NCI-H510A treated with DMSO at 0.1 percent for 48 hours (cell line): ENCODE data around the gene OBSL1.

Experiments used
- DNase-seq: peaks from one replicate; lab custom pipeline; 2025; lab: John Stamatoyannopoulos, UW

OBSL1 gene

DNA sequence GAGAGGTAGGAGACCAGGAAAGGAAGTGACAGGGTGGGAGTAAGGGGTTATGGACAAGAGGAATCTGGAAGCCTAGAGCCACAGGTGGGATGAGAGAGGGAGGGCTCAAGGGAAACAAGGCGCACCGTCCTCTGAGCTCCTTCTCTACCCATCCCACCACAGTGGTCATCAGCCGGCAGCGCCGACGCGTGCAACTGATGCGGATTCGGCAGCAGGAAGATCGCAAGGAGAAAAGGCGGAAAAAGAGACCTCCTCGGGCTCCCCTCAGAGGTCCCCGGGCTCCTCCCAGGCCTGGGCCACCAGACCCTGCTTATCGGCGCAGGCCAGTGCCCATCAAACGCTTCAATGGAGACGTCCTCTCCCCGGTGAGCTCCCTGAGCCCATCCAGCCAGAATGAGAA, 22.3 kb downstream of the OBSL1 start:
- DNase-seq: no peak

DNA sequence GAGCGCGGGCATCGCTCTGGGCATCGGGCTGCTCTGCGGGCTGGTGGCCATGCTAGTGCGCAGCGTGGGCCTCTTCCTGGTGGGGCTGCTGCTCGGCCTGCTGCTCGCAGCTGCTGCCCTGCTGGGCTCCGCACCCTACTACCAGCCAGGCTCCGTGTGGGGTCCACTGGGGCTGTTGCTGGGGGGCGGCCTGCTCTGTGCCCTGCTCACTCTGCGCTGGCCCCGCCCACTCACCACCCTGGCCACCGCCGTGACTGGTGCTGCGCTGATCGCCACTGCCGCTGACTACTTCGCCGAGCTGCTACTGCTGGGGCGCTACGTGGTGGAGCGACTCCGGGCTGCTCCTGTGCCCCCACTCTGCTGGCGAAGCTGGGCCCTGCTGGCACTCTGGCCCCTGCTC, 23.7 kb downstream of the OBSL1 start:
- DNase-seq: no peak

DNA sequence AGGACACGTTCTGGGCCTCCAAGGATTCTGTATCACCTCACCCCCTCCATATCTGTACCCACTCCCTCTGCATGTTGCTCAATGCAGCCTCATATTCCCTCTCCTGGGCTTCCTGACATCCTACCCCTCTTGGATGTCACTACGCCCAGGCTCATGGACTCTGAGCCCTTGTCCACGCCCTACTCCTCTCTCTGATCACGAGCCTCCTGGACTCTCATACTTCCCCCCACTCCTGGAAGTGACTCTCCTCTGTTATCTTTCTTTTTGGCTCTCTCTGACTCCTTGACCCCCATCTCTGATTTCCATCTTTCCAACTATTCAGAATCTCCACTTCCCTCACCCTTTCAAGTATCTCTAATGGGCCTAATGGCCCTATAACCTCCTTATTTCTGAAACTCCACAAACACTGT, 25.4 kb downstream of the OBSL1 start:
- no peak for DNase-seq

DNA sequence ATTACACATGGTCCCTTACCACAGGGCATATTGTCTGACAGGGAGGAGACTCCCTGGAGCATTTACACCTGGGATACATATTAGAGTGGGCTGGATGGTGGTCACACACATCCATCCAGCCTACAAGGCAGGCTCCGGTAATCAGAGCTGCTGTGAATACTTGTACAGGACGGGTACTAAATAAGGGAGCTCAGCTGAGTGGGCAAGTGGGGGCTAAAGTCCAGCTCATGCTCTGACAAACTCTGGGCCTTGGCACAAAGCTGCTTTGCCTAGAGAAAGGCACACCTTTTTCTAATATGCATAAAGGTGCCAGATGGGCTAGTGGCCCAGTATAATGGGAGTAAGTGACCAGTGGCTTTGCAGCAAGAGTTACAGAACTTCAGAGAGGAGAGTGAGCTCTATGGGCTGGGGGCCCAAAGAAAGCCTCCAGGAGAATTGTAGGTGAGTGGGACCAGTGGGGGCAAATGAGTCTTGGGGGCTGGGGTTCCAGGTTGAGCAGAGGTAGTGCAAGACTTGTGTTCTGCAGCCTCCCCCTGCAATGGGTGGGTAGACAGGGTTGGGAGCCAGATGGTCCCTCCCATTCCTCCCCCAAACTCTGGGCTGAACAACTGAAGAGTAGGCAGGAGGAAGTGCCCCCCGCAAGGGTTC, 25.9 kb downstream of the OBSL1 start:
- no peak for DNase-seq

DNA sequence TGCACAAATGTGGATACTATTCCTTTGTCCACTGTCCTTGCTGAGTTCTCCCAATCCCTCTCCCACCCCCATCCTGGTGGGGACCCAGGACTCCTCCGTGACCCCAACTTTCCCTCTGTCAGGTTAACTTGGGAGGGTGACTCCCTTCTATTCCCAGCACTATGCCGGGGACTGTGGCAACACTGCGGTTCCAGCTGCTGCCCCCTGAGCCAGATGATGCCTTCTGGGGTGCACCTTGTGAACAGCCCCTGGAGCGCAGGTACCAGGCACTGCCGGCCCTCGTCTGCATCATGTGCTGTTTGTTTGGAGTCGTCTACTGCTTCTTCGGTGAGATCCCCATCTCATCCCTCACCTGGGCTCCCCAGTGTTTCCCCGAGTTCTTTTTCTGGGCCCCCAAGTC, 26.8 kb downstream of the OBSL1 start:
- no peak for DNase-seq

DNA sequence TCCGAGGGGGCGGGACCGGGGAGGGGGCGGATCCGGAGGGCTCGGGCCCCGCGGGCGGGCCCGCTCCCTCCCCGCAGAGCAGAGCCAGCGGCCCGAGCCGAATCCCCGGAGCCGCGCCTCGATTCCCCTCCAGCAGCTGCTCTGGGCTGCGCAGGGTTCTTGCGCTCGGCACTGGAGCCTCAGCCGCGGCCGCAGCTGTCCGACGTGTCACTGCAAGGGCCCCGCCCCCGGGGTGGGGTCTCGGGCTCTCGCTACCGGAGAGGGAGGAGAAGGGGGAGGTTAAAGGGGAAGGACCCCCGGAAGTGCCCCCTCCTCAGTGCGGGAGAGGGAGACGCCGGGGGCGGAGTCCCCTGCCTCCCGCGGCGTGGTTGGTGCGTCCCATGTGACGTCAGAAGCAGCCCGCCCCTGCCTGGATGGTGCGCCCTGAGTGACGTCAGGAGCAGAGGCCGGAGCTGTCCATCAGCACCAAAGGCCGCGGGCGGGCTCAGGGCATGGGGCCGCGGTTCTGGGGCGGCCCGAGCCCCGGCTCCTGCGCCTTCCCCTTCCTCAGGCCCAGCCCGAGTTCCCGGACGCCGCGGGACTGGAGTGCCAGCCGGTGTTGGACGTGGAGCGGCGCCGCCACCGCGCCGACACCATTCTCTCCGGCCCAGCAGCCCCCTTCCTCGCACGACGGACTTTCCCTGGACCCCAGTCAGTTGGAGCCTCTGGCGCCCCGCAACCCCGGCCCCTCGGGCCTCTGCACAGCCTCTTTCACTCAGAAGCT, 27.6 kb downstream of the OBSL1 start, which contains the start of the genes CHPF and TMEM198:
Gene CHPF, minus strand, starts transcription at position 214 of the 763 bp plus-strand sequence. CDS start 271 bp downstream, outside the sequence.
Gene TMEM198, plus strand, starts transcription at position 433 of the 763 bp plus-strand sequence. CDS start 700 bp downstream, outside the sequence.
- peak; percentile 89 for DNase-seq

DNA sequence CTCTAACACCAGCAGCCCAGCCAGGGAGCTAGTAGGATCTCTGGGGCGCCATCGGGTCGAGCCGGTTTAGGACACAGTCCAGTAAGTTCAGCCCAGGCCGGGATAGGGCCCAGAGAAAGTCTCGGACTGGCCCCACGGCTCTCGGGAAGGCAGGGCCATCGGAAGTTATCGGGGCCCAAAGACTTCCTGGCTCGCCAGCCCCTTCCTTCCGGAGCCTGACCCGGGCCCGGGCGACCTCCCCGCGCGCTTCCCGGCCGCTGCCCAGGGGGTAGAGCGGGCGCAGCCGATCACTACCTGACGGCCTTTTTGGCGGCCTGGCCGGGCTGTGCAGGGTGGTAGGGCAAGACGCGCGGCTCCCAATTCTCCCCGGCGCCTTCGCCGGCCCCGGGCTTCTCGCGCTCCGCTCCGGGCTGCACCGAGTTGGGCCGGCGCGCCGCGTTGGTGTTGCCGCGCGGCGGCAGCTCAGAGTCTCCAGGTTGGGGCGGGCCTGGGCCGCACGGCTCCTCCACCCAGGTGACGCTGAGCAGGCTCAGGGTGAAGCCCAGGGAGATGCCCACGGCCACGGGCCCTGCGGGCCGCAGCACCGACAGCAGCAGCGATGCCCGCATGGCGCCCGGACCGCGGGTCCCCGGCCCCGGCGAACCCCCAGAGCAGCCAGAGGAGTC, 28.3 kb downstream of the OBSL1 start:
- no peak for DNase-seq

DNA sequence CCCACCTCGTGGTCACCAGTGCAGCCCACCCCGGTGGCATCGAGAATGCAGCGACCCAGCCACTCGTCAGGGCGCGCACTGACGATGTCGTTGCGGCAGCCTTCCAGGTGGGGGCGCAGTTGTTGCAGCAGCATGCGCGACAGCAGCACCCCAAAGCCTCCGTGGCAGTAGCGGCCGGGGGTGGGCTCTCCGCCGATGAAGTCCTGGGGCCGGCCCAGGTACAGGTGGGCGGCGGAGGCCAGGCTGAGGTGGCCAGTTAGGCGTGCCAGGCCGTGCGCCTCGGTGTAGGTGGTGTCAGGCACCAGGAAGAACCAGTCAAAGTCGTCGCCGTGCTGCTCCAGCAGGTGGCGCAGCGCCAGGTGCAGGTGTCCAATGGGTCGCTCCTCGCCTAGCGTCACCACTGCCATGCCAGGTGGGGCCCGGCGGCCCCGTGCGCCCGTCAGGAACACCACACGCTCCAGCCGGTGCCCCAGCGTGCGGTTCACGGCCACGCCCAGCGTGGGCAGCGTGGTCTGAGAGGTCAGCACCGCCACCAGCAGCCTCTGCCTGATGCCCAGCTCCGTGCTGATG, 29.6 kb downstream of the OBSL1 start:
- DNase-seq: peak; percentile 66

DNA sequence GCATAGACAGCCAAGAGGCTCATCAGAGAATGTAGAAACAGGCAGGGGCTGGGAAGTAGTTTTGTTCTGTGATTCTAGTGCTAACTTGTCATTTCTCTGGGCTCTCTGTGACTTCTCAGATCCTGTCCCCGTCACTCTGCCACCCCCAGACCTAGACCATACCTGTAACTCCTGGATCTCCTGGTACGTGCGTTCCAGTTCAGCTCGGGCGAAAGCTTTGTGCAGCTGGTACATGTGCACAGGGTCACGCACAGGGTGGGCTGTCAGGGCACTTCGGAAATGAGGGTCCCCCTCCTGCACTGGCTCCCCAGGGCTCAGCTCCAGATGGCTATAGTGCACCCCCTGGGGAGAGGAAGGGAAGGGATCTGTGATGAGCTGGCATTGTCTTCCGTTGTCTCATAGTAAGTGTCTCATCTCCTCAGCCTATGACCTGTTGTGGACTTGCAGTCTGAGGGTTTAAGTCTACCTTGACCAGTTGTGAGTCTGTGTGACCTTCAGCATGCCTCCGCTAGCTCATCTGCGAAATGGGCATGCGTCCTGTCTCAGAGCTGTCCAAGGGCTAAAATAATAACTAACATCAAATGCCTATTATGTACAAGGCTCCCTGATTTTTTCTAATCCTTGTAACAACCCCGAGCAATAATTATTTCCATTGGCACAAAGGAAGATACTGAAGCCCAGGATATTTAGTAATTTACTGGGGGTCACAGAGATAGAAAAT, 30.4 kb downstream of the OBSL1 start:
- DNase-seq: no peak

DNA sequence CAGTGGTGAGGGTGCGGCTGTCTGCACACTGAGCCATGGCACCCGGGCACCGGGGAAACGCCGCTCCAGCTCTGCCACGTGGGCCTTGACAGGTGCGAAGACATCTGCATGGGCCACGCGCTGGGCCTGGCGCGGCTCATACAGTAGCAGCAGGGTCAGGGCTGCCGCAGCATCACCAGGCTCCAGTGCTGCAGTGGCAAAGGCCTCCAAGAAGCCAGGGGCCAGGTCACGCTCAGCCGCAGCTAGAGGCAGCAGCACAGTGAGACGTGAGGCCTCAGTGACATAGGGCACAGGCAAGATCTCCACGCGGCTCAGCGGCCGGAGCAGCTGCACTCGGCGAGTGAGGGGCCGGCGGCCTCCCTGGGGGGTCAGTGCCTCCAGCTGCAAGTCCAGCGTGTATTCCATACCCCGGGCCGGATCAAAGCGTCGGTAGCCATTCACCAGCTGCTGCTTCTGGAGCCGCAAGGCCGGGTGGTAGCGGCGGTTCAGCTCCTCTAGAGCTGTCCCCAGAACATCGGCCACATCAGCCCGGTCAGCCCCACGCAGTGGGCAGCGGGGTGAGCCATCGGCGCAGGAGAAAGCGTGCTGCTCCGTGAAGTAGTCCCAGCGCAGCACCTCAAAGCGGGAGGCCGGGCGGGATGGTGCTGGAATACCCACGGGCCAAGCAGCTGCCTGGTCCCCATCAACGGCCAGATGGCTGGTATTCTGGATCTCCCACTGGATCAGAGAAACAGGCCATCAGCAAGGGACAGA, 31.2 kb downstream of the OBSL1 start:
- no peak for DNase-seq

DNA sequence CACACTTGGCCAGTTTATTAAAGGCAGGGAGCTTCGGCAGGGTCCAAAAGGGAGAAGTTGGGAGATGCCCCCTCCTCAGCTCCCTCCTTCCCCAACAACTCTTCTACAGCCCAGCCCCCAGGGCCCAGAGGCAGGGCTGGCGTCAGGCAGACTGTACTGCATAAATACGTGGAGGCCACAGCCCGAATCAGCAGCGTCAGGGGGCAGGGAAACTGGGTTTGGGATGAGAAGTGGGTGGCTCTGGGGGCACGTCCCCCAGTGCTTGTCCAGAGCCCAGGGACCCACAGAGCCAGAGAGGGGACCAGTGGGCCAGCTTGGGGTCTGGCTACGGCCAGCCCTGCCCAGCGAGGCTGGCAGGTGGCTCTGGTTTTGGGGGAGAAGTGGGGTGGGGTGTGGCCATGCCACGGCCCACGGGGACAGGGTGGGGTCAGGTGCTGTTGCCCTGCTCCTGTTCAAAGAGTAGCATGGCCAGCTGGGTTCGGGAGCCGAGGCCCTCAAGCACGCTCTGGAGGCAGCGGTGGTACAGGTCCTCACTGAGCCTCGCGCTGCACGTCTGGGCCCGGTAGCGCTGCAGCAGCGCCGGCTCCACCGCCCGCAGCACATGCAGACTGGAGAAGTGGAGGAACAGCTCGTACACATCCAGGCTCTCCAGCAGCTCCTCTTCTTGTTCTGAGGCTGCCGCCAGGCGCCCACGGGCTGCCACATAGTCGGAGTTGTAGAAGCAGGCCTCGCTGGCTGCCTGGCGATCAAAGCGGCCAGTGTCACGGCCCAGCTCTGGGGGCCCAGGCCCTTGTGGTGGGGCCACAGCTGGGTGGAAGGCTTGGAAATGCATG, 32.2 kb downstream of the OBSL1 start:
- DNase-seq: no peak

DNA sequence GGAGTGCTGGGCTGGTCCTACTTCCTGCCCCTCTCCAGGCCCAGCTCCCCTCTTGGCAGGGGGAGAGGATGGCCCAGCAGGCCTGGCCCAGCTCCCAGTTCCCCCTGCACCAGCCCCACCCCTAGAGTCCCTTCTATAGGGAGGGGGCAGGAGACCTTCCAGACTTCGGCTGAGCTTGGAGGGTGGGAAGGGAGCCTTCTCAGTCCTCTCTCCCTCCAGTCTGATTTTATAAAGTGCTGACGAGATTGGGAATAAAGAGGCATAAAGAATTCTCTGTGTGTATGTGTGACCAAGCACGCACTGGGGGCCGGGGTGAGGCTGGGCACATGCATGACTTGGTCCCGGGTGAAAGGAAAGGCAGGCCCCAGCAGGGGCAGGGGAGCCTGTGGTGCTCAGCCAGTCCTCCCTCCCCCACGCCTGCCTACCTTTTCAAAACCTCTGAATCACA, 32.8 kb downstream of the OBSL1 start:
- no peak for DNase-seq

DNA sequence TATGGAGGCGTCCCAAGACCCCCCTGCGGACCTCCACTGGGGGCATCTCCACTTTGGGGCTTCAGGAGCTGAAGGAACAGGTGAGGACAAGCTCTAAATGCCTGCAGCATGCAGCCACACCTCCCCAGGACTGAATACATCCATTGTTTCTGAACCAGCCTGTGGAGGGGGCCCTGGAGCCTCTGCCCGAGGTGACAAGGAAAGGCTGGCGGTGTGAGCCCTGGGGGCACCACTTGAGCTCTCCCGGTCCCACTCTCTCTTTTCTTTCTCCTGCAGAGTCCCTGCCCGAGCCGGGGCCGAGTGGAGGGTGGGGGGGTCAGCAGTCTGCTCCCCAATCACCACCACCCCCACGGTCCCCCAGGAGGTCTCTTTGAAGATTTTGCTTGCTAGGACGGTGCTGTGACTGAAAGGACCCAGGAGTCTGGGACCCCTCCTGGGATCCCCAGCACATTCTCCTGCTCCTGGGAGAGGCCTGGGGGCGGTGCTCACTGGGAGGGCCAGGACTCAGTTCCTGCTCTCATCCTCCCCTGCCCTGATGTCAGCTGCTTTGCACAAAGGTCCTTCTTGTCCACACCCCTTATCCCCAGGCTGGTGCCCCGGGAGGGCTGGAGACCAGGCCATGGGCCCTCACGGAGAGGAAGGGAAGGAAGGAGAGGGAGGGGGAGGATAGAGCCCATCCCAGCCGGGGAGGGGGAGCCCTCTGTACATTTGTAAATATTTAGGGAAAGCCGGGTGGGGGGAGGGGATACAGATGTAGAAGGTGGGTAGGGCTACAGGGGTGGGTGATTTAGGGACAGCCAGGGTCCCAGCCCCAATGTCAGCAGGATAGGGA, 33.5 kb downstream of the OBSL1 start:
- no peak for DNase-seq

DNA sequence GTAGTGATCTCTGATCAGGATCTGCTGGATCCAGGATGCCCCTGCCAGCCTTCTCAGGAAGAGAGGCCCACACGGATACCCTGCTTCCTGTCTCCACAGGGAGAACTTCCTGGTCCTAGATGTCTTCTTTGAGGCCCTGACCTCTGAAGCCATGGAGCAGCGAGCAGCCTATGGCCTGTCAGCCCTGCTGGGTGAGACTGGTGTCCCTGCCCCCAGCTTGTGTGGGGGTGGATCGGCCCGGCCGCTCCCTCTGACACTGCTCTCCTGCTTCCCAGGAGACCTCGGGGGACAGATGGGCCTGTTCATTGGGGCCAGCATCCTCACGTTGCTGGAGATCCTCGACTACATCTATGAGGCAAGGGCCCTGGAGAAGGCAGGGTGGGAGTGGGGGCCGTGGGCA, 34.4 kb downstream of the OBSL1 start:
- DNase-seq: no peak

DNA sequence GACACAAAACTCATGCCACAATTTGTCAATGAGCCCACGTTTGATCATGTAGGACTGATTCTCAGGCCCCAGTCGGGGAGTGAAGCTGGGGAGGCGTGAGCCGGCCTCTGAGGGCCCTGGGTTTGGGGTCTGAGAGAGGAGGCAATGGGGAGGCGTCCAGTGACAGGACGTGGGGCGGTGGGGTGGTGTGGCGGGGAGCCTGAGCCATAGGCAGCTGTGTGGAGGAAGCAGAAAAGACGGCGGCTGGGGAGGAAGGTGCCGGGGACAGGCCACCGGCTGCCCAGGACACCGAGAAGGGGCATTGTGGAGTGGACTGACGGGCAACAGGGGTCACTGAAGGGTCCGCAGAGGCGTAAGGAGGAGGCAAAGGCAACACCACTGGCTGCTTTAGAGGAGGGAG, 34.9 kb downstream of the OBSL1 start:
- no peak for DNase-seq

DNA sequence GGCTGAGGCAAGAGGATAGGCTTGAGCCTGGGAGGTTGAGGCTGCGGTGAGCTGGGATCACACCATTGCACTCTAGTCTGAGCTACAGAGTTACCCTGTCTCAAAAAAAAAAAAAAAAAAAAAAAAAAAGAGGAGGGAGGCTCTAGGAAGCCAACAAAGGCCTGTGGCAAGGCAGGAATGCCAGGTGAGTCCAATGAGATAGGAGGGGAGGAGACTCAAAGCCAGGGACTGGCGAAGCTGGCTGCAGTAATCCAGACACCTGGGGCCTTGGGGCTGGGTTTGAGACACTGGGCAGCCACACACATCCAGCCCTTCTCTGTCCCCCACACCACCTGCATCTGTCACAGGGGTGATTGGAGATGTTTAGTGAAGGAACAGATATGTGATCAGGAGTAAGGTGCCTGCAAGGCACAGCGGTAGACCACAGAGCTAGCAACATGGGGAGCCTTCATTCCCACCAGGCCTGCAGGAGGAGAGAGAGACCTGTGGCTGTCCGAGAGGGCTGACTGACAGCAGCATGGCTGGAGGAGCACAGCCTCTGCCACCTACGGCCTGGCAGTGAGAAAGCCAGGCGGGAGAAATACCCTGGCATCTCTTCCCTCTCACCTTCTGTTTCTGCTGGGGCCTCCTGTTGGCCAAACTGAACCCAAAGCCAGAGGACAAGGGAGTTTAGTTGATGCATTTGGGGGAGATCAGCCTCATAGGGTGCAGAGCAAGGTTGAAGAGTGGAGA, 37.2 kb downstream of the OBSL1 start:
- DNase-seq: no peak

DNA sequence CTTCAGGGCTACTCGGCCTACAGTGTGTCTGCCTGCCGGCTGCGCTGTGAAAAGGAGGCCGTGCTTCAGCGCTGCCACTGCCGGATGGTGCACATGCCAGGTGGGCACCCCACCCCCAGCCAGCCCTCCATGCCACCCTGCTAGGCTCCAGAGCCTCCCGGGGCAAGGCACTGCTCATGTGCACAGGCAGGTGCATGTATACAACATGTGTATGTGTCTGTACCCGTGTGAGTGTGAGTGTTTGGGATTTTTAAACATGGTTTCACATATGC, 39.0 kb downstream of the OBSL1 start:
- DNase-seq: no peak

DNA sequence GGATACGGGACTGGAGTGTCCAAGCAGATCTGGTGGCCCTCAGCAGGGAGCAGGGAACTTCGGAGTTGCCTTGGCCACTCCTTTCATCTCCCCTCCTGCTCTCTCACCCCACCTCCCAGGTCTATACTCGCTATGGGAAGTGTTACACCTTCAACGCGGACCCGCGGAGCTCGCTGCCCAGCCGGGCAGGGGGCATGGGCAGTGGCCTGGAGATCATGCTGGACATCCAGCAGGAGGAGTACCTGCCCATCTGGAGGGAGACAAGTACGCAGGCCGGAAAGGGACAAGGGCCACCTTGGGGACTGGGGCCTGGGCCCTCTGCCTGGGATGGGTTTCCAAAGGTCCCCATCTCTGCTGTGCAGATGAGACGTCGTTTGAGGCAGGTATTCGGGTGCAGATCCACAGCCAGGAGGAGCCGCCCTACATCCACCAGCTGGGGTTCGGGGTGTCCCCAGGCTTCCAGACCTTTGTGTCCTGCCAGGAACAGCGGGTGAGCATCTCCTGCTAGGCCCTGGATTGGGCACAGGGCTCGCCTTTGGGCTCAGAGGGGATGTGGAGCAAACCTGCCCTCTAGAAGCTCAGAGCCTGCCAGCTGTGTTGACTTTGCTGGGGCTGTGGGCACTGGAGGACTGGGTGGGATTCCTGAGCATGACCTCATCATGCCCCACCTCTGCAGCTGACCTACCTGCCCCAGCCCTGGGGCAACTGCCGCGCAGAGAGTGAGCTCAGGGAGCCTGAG, 39.5 kb downstream of the OBSL1 start:
- peak; percentile 21 for DNase-seq
